Inferior parietal cortex (tissue), 1 donor: Measurements from ENCODE around the gene SLC12A3.

Experiments used
- DNase-seq: peaks from one replicate; pipeline ENCODE4 v3.0.0-alpha.2; 2016; ENCODE audit errors: extremely low spot score

SLC12A3 gene

GRCh38 chr16:56848029-56848936 is 16.7 kb upstream of the SLC12A3 start:
- DNase-seq: no peak

DNA sequence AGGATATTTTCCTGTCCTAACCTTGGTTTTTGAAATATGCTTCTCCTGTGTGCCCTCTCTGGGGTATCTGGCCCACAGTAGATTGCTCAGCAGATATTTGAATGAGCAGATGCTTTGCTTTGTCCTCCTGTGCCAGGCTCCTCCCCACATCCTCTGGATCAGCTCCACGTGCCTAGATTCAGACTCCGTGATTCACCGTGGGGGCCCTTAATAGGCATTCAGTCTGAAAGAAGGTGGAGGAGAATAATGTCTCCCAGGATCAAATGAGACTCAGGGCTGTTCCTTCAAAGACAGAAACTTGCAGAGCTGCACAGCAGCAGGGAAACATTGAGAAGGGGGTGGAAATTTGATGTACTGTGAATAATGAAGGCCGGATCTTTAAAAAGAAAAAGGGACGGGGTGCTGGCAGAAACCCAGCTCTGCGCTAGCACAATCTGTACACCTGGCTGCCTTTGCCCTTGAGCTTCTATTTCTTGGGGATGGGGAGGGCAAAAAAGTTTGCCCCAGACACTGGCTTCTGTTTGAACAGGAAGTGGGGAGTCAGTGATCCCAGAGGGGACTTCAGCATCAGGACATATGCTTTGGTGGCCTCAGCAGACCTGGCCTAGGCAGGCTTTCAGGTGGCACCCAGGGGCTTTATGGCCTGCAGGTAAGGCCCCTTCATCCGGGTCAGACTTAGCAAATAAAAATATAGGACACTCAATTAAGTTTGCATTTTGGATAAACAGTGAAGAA is 15.9 kb upstream of the SLC12A3 start:
- DNase-seq: no peak

GRCh38 chr16:56849690-56850680 is 15.0 kb upstream of the SLC12A3 start:
- DNase-seq: no peak

- DNase-seq: no peak
These were observed 13.2 kb upstream of the SLC12A3 start for GRCh38 chr16:56851671-56852400.

- DNase-seq: no peak
These were observed 12.6 kb upstream of the SLC12A3 start for GRCh38 chr16:56852401-56852730.

- no peak for DNase-seq
These were observed 12.0 kb upstream of the SLC12A3 start for GRCh38 chr16:56852968-56853367.

DNA sequence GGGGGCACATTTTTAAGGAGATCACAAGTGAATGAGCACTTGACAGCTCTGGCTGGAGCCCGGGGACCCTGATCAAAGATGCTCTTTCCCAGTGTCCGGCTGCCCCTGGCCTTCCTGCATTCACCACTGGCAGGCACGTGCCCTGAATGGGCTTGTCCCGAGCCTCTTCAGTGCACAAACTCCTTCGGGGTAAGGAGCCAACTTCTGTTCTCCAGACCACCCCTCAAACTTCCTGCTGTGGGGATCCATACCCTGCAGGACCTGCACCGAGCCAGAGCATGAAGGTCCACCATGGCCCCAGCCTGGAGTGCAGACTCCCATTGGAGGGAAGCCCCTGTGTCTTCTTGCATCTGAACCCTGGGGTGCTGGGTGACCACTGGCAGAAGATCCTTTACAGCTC is 9.8 kb upstream of the SLC12A3 start:
- DNase-seq: no peak

DNA sequence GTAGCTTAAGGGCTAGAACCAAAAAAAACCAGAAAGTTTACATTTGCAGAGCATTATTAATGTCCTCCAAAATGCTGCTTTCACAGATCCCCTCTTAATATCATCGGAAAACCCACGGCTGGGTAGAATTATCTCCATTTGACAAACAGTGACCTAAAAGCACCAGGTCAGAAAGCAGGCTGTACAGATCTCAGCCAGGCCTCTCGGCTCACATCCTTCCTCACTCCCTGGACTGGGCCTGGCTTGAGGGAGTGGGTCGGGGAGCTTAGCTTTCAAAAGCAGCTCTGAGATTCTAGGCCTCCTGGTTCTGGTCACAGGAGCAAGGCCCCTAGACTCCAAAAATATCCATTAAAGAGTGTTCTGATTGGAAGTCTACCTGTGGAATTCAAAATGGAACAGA is 9.1 kb upstream of the SLC12A3 start:
- no peak for DNase-seq

- no peak for DNase-seq
These were observed 8.0 kb upstream of the SLC12A3 start for GRCh38 chr16:56856876-56857447.

DNA sequence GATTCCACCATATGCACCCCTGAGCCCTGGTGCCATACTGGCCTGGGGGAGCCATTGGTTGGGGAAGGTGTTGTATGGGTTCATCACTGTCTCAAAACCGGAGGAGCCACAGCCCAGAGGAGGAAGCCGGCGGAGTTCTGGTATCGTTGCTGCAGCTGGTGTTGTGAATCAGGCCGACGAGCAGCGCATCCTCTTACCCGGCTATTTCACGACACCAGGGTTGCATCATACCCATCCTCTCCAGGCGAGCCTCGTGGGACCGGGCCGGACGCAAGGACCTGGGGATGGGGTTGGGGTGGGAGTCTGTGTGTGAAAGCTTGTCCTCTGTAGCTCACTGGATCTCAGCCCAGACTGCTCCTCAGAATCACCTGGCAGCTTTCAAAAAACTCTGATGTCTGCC is 6.6 kb upstream of the SLC12A3 start:
- no peak for DNase-seq

- DNase-seq: no peak
These were observed 5.4 kb upstream of the SLC12A3 start for GRCh38 chr16:56859636-56860035.

- no peak for DNase-seq
These were observed 4.6 kb upstream of the SLC12A3 start for GRCh38 chr16:56860226-56861020.

DNA sequence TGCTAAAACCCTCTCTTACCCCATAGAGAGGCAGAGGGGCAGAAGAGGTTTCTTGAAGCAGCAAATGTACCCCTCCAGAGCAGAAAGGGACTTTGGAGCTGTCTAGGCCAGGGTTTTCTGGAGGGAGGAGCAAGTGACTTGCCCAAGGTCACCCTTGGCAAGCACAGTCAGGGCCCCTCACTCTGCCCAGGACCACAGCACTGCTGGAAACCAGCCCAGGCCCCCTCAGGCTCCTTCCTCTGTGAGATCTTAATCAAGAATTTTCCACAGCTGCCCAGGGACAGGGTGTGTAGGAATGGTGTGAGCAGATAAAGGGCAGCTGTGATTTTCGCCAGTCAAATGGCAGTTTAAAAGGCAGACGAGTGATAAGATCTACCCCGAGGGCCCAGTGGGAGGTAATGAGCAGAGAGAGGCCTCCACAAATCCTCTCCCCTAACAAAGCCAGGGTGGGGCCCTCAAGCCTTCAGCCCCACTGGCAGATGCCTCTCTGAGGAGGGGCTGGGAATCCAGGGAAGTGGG is 3.9 kb upstream of the SLC12A3 start:
- DNase-seq: no peak

- DNase-seq: no peak
These were observed 3.3 kb upstream of the SLC12A3 start for GRCh38 chr16:56861756-56862155.

DNA sequence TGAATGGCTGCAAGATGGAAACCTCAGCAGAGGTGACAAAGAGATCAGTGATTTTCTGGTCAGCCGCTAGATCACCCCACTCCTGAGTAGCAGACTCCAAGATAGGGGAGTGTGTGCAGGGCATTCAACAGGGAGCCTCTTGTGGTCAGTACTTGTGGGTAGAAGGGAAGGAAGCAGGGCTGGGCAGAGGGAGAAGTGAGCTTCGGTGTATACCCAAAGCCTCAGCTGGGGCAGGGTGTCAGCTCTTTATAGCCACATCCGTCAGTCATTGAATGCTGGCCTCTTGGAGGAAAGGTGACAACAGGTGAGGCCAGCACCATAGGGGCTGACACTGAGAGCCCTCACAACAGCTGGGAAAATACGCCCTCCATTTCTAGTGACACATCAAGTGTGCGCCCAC is 2.2 kb upstream of the SLC12A3 start:
- no peak for DNase-seq

- DNase-seq: no peak
These were observed 521 bp downstream of the SLC12A3 start for GRCh38 chr16:56865394-56866062.

DNA sequence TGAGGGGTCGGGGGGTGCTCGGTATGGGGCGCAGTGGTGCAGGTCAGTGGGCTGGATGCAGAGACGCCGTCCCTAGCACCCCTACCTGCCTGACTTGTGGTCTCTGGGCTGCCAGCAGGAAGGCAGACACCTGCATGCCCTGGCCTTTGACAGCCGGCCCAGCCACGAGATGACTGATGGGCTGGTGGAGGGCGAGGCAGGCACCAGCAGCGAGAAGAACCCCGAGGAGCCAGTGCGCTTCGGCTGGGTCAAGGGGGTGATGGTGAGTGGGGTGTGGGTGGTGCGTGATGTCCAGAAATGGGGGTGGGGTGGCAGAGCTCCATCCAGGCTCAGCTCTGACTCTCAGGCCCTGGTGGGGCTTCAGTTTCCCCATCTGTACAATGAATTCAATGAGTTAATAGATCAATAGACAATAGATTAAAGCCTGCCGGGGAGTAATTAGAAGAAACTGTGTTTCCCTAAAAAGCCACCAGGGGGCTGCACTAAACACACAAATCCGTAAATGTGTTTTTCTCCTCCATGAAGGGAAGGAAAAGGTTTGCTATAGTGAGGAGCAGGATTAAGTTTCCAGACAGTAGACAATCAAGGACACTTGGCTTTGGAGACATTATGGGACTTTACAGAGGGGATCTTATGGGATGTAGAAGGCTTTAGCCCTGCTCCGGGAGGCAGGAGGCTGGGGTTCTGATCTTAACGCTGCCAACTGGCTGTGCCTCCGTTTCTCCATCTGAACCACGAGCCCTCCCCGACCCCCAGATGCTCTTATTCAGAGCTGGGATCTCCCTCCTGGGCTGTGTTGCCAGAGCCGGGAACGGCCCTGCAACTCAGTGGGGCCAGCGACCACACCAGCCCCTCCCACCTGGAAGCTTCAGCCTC is 2.2 kb downstream of the SLC12A3 start:
- DNase-seq: peak; percentile 79

DNA sequence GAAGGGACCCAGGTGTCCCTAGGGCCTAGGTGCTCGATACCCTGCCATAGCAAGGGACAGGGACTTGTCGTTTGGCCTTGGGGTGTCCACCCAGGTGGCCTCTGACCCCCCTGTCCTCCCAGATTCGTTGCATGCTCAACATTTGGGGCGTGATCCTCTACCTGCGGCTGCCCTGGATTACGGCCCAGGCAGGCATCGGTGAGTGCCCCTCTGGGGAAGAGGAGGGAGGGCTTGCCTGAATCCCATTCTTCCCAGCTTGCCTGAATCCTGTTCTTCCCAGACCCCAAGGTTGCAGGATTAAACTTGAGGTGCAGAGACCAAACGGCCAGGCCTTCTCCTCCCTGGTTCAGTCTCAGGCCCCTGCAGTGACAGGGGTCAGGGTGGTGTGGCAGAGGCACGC is 3.2 kb downstream of the SLC12A3 start:
- DNase-seq: no peak
